ENCODE data around the gene SWI5. TPM values are rescaled to one million over a fixed set of nuclear protein-coding genes. Genes with fewer than 3 reads are reported as not detected.
"Not testable (repeated sequence)": the region's sequence is repeated elsewhere in the genome, so short reads cannot be mapped to it uniquely, and the experiment has no call there.

The SWI5 gene
- total RNA-seq: 1 to 10 TPM; 6.3 to 9.6 (median 6.8) TPM
- 10 to 100 TPM; 10.5 to 20.2 TPM for polyA plus RNA-seq

DNA sequence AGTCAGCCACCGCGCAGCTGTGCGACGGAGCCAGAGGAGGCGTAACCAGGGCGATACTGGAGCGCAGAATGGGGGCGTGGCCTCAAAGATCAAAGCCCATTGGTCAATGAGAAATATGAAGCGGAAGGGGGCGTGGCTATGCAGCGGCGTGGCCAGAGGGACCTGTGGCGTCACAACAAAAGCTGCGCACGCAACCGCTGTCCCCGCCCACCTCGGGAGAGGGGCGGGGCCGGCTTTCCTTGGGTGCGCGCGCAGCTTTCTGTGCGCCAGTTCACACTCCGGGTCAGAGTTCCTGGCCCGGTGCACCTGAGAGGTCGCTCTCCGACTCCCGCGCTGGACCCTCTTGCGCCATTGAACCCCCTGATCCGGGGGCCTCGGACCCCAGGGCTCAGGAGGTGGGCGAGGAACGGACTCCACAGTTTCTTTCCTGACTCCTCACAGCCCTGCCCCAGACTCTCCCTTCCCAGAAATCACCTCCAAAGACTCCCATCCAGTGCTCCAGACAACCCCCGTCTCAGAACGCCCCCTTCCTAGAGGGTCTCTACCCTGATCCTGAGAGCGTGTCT is at the start of gene SWI5:
Gene SWI5, plus strand, starts transcription at position 269 of the 566 bp plus-strand sequence.
- peak; percentile 100 for DNase-seq
- Histone ChIP-seq H3K9me3 (no peaks in the 10 kb centered on the region), H3K27ac (peak within 1 kb of the TSS; percentile 73 to 76 (median 74)), H3K36me3 (peaks cover 0 to 12% (median 0%) of the 10 kb centered on the region in 3 donors), H3K4me1 (peaks cover 0 to 12% (median 5%) of the 10 kb centered on the region in 3 donors), H3K27me3 (no peaks in the 10 kb centered on the region), H3K4me3 (peak within 1 kb of the TSS; percentile 84 to 91 (median 90))
- 0% methylated on average over 33 to 38 of the region's 38 CpGs for WGBS, 2 donors
- TF ChIP-seq, protein P1, sequence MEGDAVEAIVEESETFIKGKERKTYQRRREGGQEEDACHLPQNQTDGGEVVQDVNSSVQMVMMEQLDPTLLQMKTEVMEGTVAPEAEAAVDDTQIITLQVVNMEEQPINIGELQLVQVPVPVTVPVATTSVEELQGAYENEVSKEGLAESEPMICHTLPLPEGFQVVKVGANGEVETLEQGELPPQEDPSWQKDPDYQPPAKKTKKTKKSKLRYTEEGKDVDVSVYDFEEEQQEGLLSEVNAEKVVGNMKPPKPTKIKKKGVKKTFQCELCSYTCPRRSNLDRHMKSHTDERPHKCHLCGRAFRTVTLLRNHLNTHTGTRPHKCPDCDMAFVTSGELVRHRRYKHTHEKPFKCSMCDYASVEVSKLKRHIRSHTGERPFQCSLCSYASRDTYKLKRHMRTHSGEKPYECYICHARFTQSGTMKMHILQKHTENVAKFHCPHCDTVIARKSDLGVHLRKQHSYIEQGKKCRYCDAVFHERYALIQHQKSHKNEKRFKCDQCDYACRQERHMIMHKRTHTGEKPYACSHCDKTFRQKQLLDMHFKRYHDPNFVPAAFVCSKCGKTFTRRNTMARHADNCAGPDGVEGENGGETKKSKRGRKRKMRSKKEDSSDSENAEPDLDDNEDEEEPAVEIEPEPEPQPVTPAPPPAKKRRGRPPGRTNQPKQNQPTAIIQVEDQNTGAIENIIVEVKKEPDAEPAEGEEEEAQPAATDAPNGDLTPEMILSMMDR (IDR thresholded peaks at IDR 0.05): no peak
- intact Hi-C loops (cut with DNase I): no loop called here
- FAIRE-seq: peak; percentile 41
- peak; percentile 93 to 97 (median 96) for ATAC-seq

DNA sequence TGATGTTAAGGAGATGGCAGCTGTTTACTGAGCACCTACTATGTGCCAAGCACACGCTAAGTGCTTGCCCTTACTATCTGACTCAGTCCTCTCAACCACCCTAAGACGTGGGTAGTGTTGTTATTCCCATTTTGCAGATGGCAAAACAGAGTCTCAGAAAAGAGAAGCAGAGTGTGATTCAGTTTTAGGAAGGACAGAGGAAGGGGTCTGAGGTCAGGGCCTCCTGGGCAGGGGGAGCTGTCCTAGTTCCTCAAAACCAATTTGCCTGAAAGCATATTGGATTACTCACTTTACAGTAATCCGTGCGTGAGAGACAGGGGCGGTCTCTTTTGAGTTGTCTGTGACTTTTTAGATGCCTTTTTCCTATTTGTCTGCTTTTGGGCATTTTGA is 49.7 kb upstream of the SWI5 start:
- Histone ChIP-seq H3K27ac (no peak overlapping the region), H3K9me3 (no peaks in the 10 kb centered on the region), H3K4me1 (no peaks in the 10 kb centered on the region), H3K36me3 (no peaks in the 10 kb centered on the region), H3K4me3 (no peak overlapping the region), H3K27me3 (no peaks in the 10 kb centered on the region)
- TF ChIP-seq, protein P1 (IDR thresholded peaks at IDR 0.05): no peak
- FAIRE-seq: no peak
- intact Hi-C loops (cut with DNase I): no loop called here
- DNase-seq: no peak
- ATAC-seq: no peak
- 78 to 85% methylated on average over 5 of the region's 5 CpGs for WGBS, 2 donors

DNA sequence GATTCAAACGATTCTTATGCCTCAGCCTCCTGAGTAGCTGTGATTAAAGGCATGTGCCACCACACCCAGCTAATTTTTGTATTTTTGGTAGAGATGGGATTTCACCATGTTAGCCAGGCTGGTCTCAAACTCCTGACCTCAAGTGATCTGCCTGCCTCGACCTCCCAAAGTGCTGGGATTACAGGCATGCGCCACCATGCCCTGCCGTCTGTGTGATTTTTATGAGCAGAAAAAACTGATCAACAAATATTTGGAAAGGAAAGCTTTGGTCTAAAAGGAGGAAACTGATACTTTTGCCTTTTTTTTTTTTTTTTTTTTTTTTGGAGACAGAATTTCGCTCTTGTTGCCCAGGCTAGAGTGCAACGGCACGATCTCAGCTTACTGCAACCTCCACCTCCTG is 45.2 kb upstream of the SWI5 start:
- 85 to 90% methylated on average over 7 of the region's 7 CpGs for WGBS, 2 donors
- ATAC-seq; H3K9me3 ChIP-seq; H3K36me3 ChIP-seq; FAIRE-seq; intact Hi-C loops (cut with DNase I); DNase-seq; H3K27ac ChIP-seq; H3K4me3 ChIP-seq; H3K27me3 ChIP-seq; H3K4me1 ChIP-seq: not testable (repeated sequence)

DNA sequence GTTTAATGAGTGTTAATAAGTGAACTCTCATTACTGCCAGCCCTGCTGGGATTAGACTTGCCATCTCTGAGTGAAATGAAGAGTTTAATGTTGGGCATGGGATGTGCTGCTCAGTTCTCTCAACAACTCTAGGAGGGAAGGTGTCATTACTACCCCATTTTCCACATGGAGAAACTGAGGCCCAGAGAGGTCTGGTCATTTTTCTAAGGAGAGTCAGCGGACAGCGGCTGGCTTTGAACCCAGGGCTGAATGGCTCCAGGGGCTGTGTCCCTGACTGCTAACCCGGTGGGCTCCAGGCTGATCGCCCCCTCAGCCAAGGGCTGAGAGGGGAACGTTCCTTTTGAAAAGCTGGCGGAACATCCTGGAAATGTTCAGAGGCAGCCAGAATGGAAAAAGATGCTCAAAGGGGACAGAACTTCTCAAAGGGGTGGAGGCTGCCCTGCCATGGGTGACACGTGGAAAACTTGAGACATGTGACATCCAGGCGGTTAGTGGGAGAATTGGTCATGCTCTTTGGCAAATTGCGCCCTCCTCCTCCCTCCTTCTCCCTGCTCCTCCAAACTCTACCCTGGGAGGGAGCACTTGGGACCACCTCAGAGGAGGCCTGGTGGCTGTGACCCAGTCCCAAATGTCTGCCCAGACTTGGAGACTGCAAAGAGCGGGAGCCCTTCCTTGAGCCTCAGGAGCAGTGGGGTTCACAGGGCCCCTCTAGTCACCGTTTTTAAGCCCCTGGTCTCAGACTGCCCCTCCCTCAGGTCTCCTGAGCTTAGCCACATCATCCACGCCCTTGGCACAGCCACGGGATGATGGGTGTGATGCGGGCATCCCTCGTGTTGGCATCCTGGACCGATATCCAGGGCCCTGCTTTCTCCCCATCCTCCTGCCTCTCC is 44.2 kb upstream of the SWI5 start:
- TF ChIP-seq, protein P1 (IDR thresholded peaks at IDR 0.05): no peak
- H3K4me1 ChIP-seq: no peaks in the 10 kb centered on the region
- intact Hi-C loops (cut with DNase I): no loop called here
- H3K4me3 ChIP-seq: no peak overlapping the region
- no peaks in the 10 kb centered on the region for H3K9me3 ChIP-seq
- no peaks in the 10 kb centered on the region for H3K27me3 ChIP-seq
- 63 to 73% methylated on average over 16 of the region's 16 CpGs for WGBS, 2 donors
- H3K27ac ChIP-seq: no peak overlapping the region
- no peaks in the 10 kb centered on the region for H3K36me3 ChIP-seq
- peak in 2 of 4 donors; percentile 11 to 30 for ATAC-seq
- DNase-seq: no peak
- no peak for FAIRE-seq

GRCh38 chr9:128232528-128233428 is 43.3 kb upstream of the SWI5 start:
- Histone ChIP-seq H3K27me3 (no peaks in the 10 kb centered on the region), H3K4me1 (no peaks in the 10 kb centered on the region), H3K4me3 (no peak overlapping the region), H3K36me3 (no peaks in the 10 kb centered on the region), H3K27ac (no peak overlapping the region), H3K9me3 (no peaks in the 10 kb centered on the region)
- DNase-seq: no peak
- FAIRE-seq: no peak
- WGBS, 2 donors: 68 to 75% methylated on average over 18 to 22 of the region's 22 CpGs
- TF ChIP-seq, protein P1 (IDR thresholded peaks at IDR 0.05): no peak
- intact Hi-C loops (cut with DNase I): no loop called here
- no peak for ATAC-seq
